Adrenal gland (tissue), 12 donors: ENCODE results near the gene UROC1. TPM values are rescaled to one million over a fixed set of nuclear protein-coding genes. Genes with fewer than 3 reads are reported as not detected.

Experiments
- DNase-seq, 7 donors: peaks; one replicate each; pipeline ENCODE4 v3.0.0-alpha.2; 2019 to 2020
- H3K27ac ChIP-seq, 5 donors: fragments of 200-600 bp; sonication (generic) in 4 of 5; 1 replicate in 3 of 5; 2 replicates in 2 of 5; pipeline versions ENCODE4 v1.5.1 to v1.8.0; 2016 to 2020; ENCODE audit warnings: mild to moderate bottlenecking in 1 of 5
- H3K27me3 ChIP-seq: fragments of 200-600 bp; 2 replicates; pipeline ENCODE4 v1.8.0; 2021
- H3K36me3 ChIP-seq, 2 donors: fragments of 200-600 bp; replicated peaks in 1 of 2; 1 replicate in 1 of 2; 2 replicates in 1 of 2; pipeline versions ENCODE4 v1.5.1 to v1.8.0; 2018 to 2022
- H3K4me1 ChIP-seq, 2 donors: fragments of 200-600 bp; replicated peaks in 1 of 2; 1 replicate in 1 of 2; 2 replicates in 1 of 2; pipeline versions ENCODE4 v1.5.1 to v1.8.0; 2018 to 2021
- H3K4me3 ChIP-seq, 4 donors: fragments of 200-600 bp; sonication (generic) in 3 of 4; one replicate each; pipeline ENCODE4 v1.5.1; 2016 to 2018
- H3K9me3 ChIP-seq, 3 donors: fragments of 200-600 bp; sonication (generic) in 1 of 3; replicated peaks in 1 of 3; 1 replicate in 2 of 3; 2 replicates in 1 of 3; pipeline versions ENCODE4 v1.5.1 to v1.8.0; 2016 to 2021
- POLR2A ChIP-seq, 2 donors: fragments of 450-650 bp; IDR thresholded peaks; one replicate each; pipeline ENCODE4 v1.6.1; 2017; ENCODE audit warnings: antibody characterized with exemption in 2 of 2, mild to moderate bottlenecking in 2 of 2, moderate library complexity in 1 of 2
- WGBS, 4 donors: extraction: QIAGEN DNeasy Blood & Tissue Kit in 2 of 4; methylation state at CpG; one replicate each; pipeline versions ENCODE4 v1.1.5 to v1.1.7; 2013 to 2017; 5-methylcytosine and 5-hydroxymethylcytosine counted together
- intact Hi-C, 2 donors: fragments of 100-400 bp; cut with DNase I; formaldehyde crosslinking; loops; one replicate each; pipeline versions ENCODE4 v1.14.1 to v1.15.0; 2022 to 2023
- polyA plus RNA-seq, 3 donors: library from polyadenylated mRNA; stranded (reverse); fragments of 200-250 nt in 2 of 3; fragments of 350-450 nt in 1 of 3; fragmentation: Illumina TruSeq in 1 of 3; extraction: RNeasy Lipid Tissue Mini Kit (QIAGEN cat#74804) in 1 of 3; gene quantifications; one replicate each; pipeline ENCODE4 v1.2.3, GENCODE V29; 2013 to 2014
- total RNA-seq, 9 donors: library from RNA; depleted of rRNA in 4 of 9; stranded (reverse); fragments of >200 nt in 4 of 9; fragments of 120-200 nt in 1 of 9; fragmentation: NEBNext Ultra II Directional in 1 of 9; extraction: Animal tissue kit (Norgen Biotek cat#: 25700) in 1 of 9; gene quantifications; one replicate each; pipeline versions ENCODE4 v1.1.0 to v1.2.4, GENCODE V29; 2013 to 2023
- TF ChIP-seq, protein P1 (sequence below), 6 experiments: fragments of 450-650 bp in 4 of 6; fragments of 200-600 bp in 2 of 6; sonication (generic) in 1 of 6; IDR thresholded peaks; 1 replicate in 5 of 6; 2 replicates in 1 of 6; pipeline versions ENCODE4 v1.5.1 to v1.8.0; 2016 to 2021; ENCODE audit warnings: antibody characterized with exemption in 6 of 6, mild to moderate bottlenecking in 2 of 6, moderate library complexity in 1 of 6
- donor health status: healthy with polysubstance abuse.
- donor health status: Bipolar disorder and iron deficiency.
- donor health status: DM: yes; HTN: yes; CAD: no.
- donor health status: DM: no; HTN: no; CAD: no.
- donor health status: DM: no; HTN: no; CAD: no.
- donor health status: DM: yes; HTN: yes; CAD: no.

UROC1 gene
- total and polyA plus RNA-seq, 12 donors, result under 0.01 to 0.22 (median 0.04) TPM; not detected in 8

- TF ChIP-seq POLR2A (IDR thresholded peaks at IDR 0.05), result no peak
- TF ChIP-seq, protein P1, sequence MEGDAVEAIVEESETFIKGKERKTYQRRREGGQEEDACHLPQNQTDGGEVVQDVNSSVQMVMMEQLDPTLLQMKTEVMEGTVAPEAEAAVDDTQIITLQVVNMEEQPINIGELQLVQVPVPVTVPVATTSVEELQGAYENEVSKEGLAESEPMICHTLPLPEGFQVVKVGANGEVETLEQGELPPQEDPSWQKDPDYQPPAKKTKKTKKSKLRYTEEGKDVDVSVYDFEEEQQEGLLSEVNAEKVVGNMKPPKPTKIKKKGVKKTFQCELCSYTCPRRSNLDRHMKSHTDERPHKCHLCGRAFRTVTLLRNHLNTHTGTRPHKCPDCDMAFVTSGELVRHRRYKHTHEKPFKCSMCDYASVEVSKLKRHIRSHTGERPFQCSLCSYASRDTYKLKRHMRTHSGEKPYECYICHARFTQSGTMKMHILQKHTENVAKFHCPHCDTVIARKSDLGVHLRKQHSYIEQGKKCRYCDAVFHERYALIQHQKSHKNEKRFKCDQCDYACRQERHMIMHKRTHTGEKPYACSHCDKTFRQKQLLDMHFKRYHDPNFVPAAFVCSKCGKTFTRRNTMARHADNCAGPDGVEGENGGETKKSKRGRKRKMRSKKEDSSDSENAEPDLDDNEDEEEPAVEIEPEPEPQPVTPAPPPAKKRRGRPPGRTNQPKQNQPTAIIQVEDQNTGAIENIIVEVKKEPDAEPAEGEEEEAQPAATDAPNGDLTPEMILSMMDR (IDR thresholded peaks at IDR 0.05), result no peak
- no peaks in the 10 kb centered on the region for H3K27me3 ChIP-seq
- intact Hi-C loops, result no loop called here
- no peaks in the 10 kb centered on the region for H3K9me3 ChIP-seq
- no peak overlapping the region for H3K27ac ChIP-seq
- H3K36me3 ChIP-seq, result no peaks in the 10 kb centered on the region
- DNase-seq, result no peak
- WGBS, 4 donors, result 54 to 69% (median 62%) methylated on average over 3 of the region's 3 CpGs
- no peak overlapping the region for H3K4me3 ChIP-seq
- peaks cover 7 to 11% of the 10 kb centered on the region in 2 donors for H3K4me1 ChIP-seq
Measured at GRCh38 chr3:126484662-126485061, 32.9 kb downstream of the UROC1 start.

DNA sequence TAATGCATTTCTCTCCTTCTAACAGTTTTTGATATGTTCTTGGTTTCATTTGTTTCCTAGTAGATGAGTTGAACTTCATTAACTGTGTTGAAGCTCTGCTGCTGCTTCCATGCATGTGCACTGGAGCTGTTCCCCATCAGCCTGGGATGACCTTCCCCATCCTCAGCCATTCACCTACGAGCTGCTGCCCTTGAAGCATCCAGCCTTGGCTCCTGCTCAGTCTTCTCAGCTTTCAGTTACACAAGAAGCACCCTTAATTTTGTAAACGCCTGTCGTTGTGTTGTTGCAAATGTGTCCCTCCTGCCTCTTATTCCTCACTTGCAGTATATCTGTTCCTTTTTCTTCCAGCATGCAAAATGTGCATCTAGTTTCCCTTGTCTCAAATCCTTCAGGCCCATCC, 33.4 kb downstream of the UROC1 start:
- Histone ChIP-seq H3K9me3 (no peaks in the 10 kb centered on the region), H3K4me1 (peaks cover 7 to 11% of the 10 kb centered on the region in 2 donors), H3K4me3 (no peak overlapping the region), H3K36me3 (no peaks in the 10 kb centered on the region), H3K27ac (no peak overlapping the region), H3K27me3 (no peaks in the 10 kb centered on the region)
- peak in 1 of 7 donors; percentile 47 for DNase-seq
- WGBS, 4 donors, result 38 to 59% (median 47%) methylated on average over 3 of the region's 3 CpGs
- no peak for TF ChIP-seq POLR2A (IDR thresholded peaks at IDR 0.05)
- TF ChIP-seq, protein P1 (IDR thresholded peaks at IDR 0.05), result no peak
- intact Hi-C loops, result no loop called here

DNA sequence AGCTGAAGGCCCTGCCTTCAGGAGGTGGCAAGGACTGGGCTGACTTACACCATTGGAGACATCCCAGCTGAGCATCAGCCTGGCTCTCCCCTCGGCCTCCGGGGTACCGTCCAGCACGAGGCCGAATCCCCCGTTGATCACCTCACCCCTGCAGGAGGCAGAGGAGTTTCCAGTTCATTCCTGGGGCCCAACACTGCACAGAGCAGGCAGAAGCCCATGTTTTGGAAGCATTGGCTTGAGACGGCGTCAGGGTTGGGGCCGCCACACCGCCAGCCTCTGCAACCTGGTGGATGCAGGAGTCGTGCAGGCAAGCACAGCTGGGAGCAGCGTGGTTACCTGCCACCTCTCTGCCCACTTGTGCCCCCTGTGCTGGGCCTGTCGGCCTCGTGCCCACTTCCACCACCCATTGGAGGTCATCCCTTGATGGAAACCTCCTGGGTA, 34.2 kb downstream of the UROC1 start:
- no peak overlapping the region for H3K4me3 ChIP-seq
- peaks cover 7 to 11% of the 10 kb centered on the region in 2 donors for H3K4me1 ChIP-seq
- no peak for DNase-seq
- no peaks in the 10 kb centered on the region for H3K9me3 ChIP-seq
- no peaks in the 10 kb centered on the region for H3K36me3 ChIP-seq
- TF ChIP-seq, protein P1 (IDR thresholded peaks at IDR 0.05), result no peak
- no peak for TF ChIP-seq POLR2A (IDR thresholded peaks at IDR 0.05)
- no peaks in the 10 kb centered on the region for H3K27me3 ChIP-seq
- WGBS, 4 donors, result 73 to 91% (median 82%) methylated on average over 6 to 14 of the region's 14 CpGs
- H3K27ac ChIP-seq, result no peak overlapping the region
- intact Hi-C loops, result no loop called here

GRCh38 chr3:126482503-126483255, 34.9 kb downstream of the UROC1 start:
- WGBS, 4 donors, result 81 to 95% (median 88%) methylated on average over 13 to 15 of the region's 15 CpGs
- Histone ChIP-seq H3K27ac (no peak overlapping the region), H3K4me1 (peaks cover 7 to 11% of the 10 kb centered on the region in 2 donors), H3K9me3 (no peaks in the 10 kb centered on the region), H3K4me3 (no peak overlapping the region), H3K36me3 (no peaks in the 10 kb centered on the region), H3K27me3 (no peaks in the 10 kb centered on the region)
- no peak for TF ChIP-seq POLR2A (IDR thresholded peaks at IDR 0.05)
- TF ChIP-seq, protein P1 (IDR thresholded peaks at IDR 0.05), result no peak
- intact Hi-C loops, result no loop called here
- no peak for DNase-seq
